Stimulated activated CD4-positive, alpha-beta T cell treated with anti-CD3 and anti-CD28 coated beads, TNF-alpha, amount 100 ng/mL, for 48 hours (primary cell): ENCODE results near the gene U2SURP.

ENCODE experiments used
- DNase-seq, 3 donors: peaks; one replicate each; pipeline ENCODE4 v3.0.0-alpha.2; 2020; ENCODE audit warnings: low read depth in 3 of 3

The U2SURP gene

DNA sequence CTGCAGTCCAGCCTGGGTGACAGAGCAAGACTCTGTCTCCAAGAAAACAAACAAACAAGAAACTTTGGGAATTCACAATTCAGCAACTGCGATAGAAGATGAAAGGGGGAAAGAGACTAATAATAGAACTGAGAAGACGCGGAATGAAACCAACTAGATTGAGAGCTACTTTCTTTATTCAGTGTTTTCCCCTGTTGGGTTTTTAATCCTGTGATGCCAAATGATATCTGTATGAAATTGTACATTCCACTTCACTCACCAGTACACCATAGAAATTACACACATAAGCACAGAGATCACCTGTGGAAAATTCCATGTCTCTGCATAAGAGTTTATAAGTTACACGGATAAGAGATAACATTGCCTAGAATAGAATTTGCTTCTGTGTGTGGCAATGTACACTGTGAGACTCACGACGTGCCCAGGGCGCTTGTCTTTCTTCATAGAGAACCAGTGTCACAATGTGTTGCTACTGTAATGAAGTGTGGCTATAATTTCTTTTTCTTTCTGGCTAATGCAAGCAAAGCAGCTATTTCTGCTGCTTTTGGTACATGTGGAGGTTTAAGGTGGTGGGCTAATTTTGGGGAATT lies 100.5 kb downstream of the U2SURP start:
- no peak for DNase-seq

DNA sequence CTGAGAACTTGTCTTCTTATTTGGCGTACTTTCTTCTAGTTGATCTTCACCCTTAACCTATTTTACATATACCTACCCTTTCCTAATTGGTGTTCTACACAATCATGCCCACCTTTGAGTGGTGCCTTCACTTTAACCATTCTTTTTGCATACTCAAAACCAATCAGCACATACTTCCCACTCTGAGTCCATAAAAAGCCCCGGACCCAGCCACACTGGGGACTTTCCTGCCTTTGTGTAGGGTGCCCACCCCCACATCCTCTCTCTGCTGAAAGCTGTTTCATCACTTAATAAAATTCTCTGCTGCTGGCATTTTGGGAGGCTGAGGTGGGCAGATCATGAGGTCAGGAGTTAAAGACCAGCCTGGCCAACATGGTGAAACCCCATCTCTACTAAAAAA lies 102.3 kb downstream of the U2SURP start:
- no peak for DNase-seq

DNA sequence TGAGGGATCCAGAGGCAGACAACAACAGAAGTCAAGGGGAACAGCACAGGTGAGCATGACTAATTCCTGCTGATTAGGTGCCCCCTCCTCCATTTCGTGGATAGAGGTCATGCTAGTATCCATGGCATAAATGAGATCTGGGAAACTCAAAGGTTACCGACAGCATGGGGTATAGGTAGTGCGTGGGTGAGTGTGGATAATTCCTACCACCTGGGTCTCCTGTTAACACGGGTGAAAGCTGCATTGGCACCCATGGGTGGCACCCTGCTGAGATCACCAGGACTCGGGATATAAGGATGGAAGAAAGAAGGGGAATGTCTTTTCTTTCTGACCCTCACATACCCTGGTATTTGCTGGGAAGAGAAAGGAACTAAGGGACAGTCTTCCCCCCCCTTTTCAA lies 103.8 kb downstream of the U2SURP start:
- no peak for DNase-seq

DNA sequence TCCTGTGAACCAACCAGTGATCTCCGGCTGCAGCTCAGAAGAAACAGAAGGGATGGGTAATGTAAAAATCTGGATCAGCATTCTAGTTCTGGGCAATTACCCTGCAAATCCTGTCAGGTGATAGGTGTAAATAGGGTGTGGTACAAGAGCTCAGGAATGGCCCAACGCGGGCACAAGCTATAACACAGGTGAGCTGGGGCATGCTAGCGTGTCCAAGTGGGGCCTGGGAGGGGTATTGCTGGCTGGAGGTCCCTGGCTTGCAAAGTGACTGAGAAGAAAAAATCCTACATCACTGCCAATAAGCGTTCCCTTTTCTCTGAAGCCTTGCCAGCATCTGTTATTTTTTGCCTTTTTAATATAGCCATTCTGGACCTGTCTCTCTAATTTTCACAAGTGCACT lies 108.5 kb downstream of the U2SURP start:
- DNase-seq: no peak
